Stimulated activated CD8-positive, alpha-beta memory T cell treated with anti-CD3 and anti-CD28 coated beads, Interleukin-7, amount 100 ng/mL, for 4 hours (primary cell): ENCODE data around the gene SPG7.
A peak's percentile ranks its signal among the peaks of the same experiment; 100 is the strongest.

Source experiments
- DNase-seq, 2 donors: peaks; one replicate each; pipeline ENCODE4 v3.0.0-alpha.2; 2020; ENCODE audit warnings: low read depth in 2 of 2

Gene SPG7

GRCh38 chr16:89485701-89486246 lies 22.4 kb upstream of the SPG7 start:
- no peak for DNase-seq

- peak; percentile 81 to 91 for DNase-seq
Measured at GRCh38 chr16:89489040-89489897, 18.9 kb upstream of the SPG7 start.

- DNase-seq: no peak
Measured at GRCh38 chr16:89489898-89490438, 18.2 kb upstream of the SPG7 start.

GRCh38 chr16:89490439-89491237 lies 17.6 kb upstream of the SPG7 start, which contains the start of gene ANKRD11:
Gene ANKRD11, minus strand, starts transcription at chr16:89490561. Its CDS starts 173,542 bp downstream, at chr16:89317019.
- peak; percentile 99 for DNase-seq

- DNase-seq: no peak
Measured at GRCh38 chr16:89491238-89491869, 16.8 kb upstream of the SPG7 start.

GRCh38 chr16:89491974-89492687 lies 16.1 kb upstream of the SPG7 start:
- no peak for DNase-seq

- no peak for DNase-seq
Measured at GRCh38 chr16:89493776-89494175, 14.4 kb upstream of the SPG7 start.

- DNase-seq: no peak
Measured at GRCh38 chr16:89495121-89495520, 13.1 kb upstream of the SPG7 start.

GRCh38 chr16:89498839-89499238 lies 9.4 kb upstream of the SPG7 start:
- no peak for DNase-seq

GRCh38 chr16:89499767-89500166 lies 8.4 kb upstream of the SPG7 start:
- no peak for DNase-seq

GRCh38 chr16:89502081-89502843 lies 5.9 kb upstream of the SPG7 start:
- no peak for DNase-seq

- DNase-seq: no peak
Measured at GRCh38 chr16:89504091-89504490, 4.1 kb upstream of the SPG7 start.

GRCh38 chr16:89505204-89506112 lies 2.7 kb upstream of the SPG7 start:
- peak; percentile 79 to 87 for DNase-seq

GRCh38 chr16:89506113-89506504 lies 2.1 kb upstream of the SPG7 start:
- DNase-seq: no peak

GRCh38 chr16:89506791-89507191 lies 1.4 kb upstream of the SPG7 start:
- DNase-seq: peak in 1 of 2 donors; percentile 26

- DNase-seq: no peak
Measured at GRCh38 chr16:89507214-89507833, 879 bp upstream of the SPG7 start.

- no peak for DNase-seq
Measured at GRCh38 chr16:89510526-89510925, 2.3 kb downstream of the SPG7 start.

- no peak for DNase-seq
Measured at GRCh38 chr16:89511374-89511773, 3.2 kb downstream of the SPG7 start.

- no peak for DNase-seq
Measured at GRCh38 chr16:89512453-89512852, 4.2 kb downstream of the SPG7 start.
